A673 (cell line): Measurements from ENCODE around the gene KCNT2.

Experiments
- CTCF ChIP-seq: fragments of 300-800, 200-600 bp; sonication (generic); conservative IDR thresholded peaks from 2 replicates; pipeline ENCODE4 v1.5.1; 2017; ENCODE audit warnings: low read depth, mild to moderate bottlenecking, antibody characterized with exemption, low read length, moderate library complexity, mixed read lengths
- EZH2 ChIP-seq: fragments of 200-600 bp; sonication (generic); IDR thresholded peaks from 2 replicates; pipeline ENCODE4 v1.6.1; 2017; ENCODE audit warnings: borderline replicate concordance, low read depth, mild to moderate bottlenecking, mixed read lengths, antibody characterized with exemption, low read length; ENCODE audit not compliant: poor library complexity, severe bottlenecking

GRCh38 chr1:196623079-196623478, 14.8 kb upstream of the KCNT2 start:
- TF ChIP-seq CTCF, result no peak
- TF ChIP-seq EZH2, result no peak
